DND-41 (cell line): ENCODE data around the gene CDHR3.

ENCODE experiments used
- ATAC-seq: fragments of 200-7000 bp; cut with Tn5 transposase; 3 replicates; pipeline ENCODE4 v1.9.1; 2021; ENCODE audit warnings: low read depth; ENCODE audit not compliant: insufficient read depth
- DNase-seq: peaks from one replicate; pipeline ENCODE4 v3.0.0-alpha.2; 2020
- H2AFZ ChIP-seq: 2 replicates; pipeline ENCODE4 v1.6.0; 2012; ENCODE audit warnings: low read depth, low read length
- H3K27ac ChIP-seq: 2 replicates; pipeline ENCODE4 v1.5.1; 2012; ENCODE audit warnings: low read length, inconsistent platforms
- H3K27me3 ChIP-seq: fragments of 200-600 bp; sonication (generic); 2 replicates; pipeline ENCODE4 v1.6.0; 2012; ENCODE audit warnings: low read length, mild to moderate bottlenecking, inconsistent platforms; ENCODE audit not compliant: insufficient read depth, poor library complexity
- H3K36me3 ChIP-seq: 2 replicates; pipeline ENCODE4 v1.5.1; 2012; ENCODE audit warnings: low read length, inconsistent platforms; ENCODE audit not compliant: insufficient read depth
- H3K4me1 ChIP-seq: 2 replicates; pipeline ENCODE4 v1.5.1; 2012; ENCODE audit warnings: mild to moderate bottlenecking, low read length; ENCODE audit not compliant: insufficient read depth
- H3K4me2 ChIP-seq: 2 replicates; pipeline ENCODE4 v1.6.0; 2012; ENCODE audit warnings: mild to moderate bottlenecking, moderate library complexity, low read length, inconsistent platforms; ENCODE audit not compliant: insufficient read depth
- H3K4me3 ChIP-seq, 2 experiments: fragments of 200-600 bp in 1 of 2; shearing (Covaris generic) in 1 of 2; 2 replicates each; pipeline ENCODE4 v1.5.1; 2012 to 2016; ENCODE audit warnings: inconsistent platforms in 2 of 2, low read length in 2 of 2, mild to moderate bottlenecking in 2 of 2, low read depth in 1 of 2, moderate library complexity in 1 of 2
- H3K79me2 ChIP-seq: 2 replicates; pipeline ENCODE4 v1.6.0; 2012; ENCODE audit warnings: low read length, inconsistent platforms; ENCODE audit not compliant: insufficient read depth
- H3K9ac ChIP-seq: 2 replicates; pipeline ENCODE4 v1.6.0; 2012; ENCODE audit warnings: low read depth, mild to moderate bottlenecking, inconsistent platforms, low read length, moderate library complexity
- H3K9me3 ChIP-seq: 2 replicates; pipeline ENCODE4 v1.5.1; 2012; ENCODE audit warnings: low read length, moderate library complexity, mild to moderate bottlenecking, inconsistent platforms; ENCODE audit not compliant: insufficient read depth, severe bottlenecking
- H4K20me1 ChIP-seq: 2 replicates; pipeline ENCODE4 v1.6.0; 2012; ENCODE audit warnings: low read length; ENCODE audit not compliant: insufficient read depth
- EZH2 ChIP-seq: IDR thresholded peaks from 3 replicates; pipeline ENCODE4 v1.6.1; 2012; ENCODE audit warnings: borderline replicate concordance, low read depth, mild to moderate bottlenecking, moderate library complexity, low read length, inconsistent platforms; ENCODE audit not compliant: severe bottlenecking
- TF ChIP-seq, protein P1 (sequence below): IDR thresholded peaks from 2 replicates; pipeline ENCODE4 v1.5.1; 2012; ENCODE audit warnings: borderline replicate concordance, low read length, moderate library complexity, mild to moderate bottlenecking; ENCODE audit not compliant: poor library complexity, severe bottlenecking; ENCODE audit errors: extremely low read depth

The CDHR3 gene

DNA sequence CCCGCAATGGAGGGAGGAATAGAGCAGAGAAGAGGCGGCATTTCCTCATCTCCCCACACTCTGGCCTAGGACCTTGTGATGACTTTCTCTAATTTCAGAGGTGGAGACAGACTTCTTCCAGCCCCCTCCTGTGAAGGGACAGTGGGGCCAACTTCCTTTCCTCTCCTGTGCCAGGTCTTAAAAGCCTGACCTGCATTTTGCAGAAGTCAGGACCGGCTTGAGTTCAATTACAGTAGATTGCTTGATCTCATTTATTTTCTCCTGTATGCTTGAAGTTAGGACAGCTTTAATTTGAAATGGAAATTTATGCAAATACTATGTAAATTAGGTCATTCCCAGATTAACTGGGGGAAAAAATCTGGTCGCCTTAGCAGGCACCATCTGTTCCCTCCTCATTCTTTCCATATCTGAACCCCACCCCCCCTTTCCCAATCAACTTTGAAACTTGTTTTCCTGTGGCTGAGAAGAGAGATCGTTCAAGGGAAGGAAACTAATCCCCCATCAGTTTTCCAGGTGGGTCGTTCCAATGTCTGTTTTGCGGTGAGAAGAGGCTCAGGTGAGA is 92.0 kb downstream of the CDHR3 start:
- no peak for DNase-seq
- H3K27me3 ChIP-seq, result peaks cover 25% of the 10 kb centered on the region
- TF ChIP-seq, protein P1, sequence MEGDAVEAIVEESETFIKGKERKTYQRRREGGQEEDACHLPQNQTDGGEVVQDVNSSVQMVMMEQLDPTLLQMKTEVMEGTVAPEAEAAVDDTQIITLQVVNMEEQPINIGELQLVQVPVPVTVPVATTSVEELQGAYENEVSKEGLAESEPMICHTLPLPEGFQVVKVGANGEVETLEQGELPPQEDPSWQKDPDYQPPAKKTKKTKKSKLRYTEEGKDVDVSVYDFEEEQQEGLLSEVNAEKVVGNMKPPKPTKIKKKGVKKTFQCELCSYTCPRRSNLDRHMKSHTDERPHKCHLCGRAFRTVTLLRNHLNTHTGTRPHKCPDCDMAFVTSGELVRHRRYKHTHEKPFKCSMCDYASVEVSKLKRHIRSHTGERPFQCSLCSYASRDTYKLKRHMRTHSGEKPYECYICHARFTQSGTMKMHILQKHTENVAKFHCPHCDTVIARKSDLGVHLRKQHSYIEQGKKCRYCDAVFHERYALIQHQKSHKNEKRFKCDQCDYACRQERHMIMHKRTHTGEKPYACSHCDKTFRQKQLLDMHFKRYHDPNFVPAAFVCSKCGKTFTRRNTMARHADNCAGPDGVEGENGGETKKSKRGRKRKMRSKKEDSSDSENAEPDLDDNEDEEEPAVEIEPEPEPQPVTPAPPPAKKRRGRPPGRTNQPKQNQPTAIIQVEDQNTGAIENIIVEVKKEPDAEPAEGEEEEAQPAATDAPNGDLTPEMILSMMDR, result no peak
- TF ChIP-seq EZH2, result no peak
- no peak overlapping the region for H3K9ac ChIP-seq
- H3K4me1 ChIP-seq, result peaks cover 28% of the 10 kb centered on the region
- no peak overlapping the region for H3K4me3 ChIP-seq
- H4K20me1 ChIP-seq, result no peaks in the 10 kb centered on the region
- H3K9me3 ChIP-seq, result peaks cover 3% of the 10 kb centered on the region
- no peak for ATAC-seq
- H3K4me2 ChIP-seq, result no peak overlapping the region
- no peaks in the 10 kb centered on the region for H3K36me3 ChIP-seq
- no peak overlapping the region for H2AFZ ChIP-seq
- no peak overlapping the region for H3K27ac ChIP-seq
- H3K79me2 ChIP-seq, result no peaks in the 10 kb centered on the region

DNA sequence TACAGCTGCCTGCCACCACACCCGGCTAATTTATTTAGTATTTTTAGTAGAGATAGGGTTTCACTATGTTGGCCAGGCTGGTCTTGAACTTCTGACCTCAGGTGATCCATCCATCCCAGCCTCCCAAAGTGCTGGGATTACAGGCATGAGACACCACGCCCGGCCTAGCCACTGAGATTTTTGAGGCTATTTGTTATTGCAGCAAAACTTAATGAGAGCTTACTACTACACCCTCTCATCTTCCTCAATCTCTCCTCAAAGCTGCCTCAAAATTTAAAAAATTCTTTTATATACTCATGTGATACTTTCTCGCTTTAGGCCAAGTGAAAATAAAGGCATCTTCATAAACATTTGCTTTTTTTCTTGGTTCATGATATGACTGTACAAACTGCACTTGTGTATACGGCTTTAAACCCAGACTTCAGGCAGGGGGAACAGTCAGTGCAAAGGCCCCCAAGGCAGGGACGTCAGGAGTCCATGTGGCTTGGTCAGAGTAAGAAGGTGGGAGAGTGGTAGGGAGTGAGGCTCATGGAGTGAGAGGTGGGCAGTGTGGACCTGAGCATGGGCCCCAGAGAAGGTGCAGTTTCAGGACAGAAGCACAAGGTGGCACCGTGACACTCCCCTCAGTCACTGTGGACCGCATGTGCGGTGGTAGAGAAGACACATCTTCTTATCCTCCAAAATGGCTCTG is 93.6 kb downstream of the CDHR3 start:
- DNase-seq (peak; percentile 80), ATAC-seq (peak; percentile 95)
- no peaks in the 10 kb centered on the region for H3K36me3 ChIP-seq
- H3K9ac ChIP-seq, result no peak overlapping the region
- H3K4me1 ChIP-seq, result peaks cover 28% of the 10 kb centered on the region
- TF ChIP-seq, protein P1, result peak; percentile 99
- TF ChIP-seq EZH2, result no peak
- H3K27me3 ChIP-seq, result peaks cover 15% of the 10 kb centered on the region
- H3K4me3 ChIP-seq, result no peak overlapping the region
- H3K4me2 ChIP-seq, result peak overlapping the region; percentile 45
- no peak overlapping the region for H3K27ac ChIP-seq
- H3K79me2 ChIP-seq, result no peaks in the 10 kb centered on the region
- peak overlapping the region; percentile 23; the same call in 1 of the 2 replicates for H2AFZ ChIP-seq
- no peaks in the 10 kb centered on the region for H3K9me3 ChIP-seq
- H4K20me1 ChIP-seq, result no peaks in the 10 kb centered on the region

DNA sequence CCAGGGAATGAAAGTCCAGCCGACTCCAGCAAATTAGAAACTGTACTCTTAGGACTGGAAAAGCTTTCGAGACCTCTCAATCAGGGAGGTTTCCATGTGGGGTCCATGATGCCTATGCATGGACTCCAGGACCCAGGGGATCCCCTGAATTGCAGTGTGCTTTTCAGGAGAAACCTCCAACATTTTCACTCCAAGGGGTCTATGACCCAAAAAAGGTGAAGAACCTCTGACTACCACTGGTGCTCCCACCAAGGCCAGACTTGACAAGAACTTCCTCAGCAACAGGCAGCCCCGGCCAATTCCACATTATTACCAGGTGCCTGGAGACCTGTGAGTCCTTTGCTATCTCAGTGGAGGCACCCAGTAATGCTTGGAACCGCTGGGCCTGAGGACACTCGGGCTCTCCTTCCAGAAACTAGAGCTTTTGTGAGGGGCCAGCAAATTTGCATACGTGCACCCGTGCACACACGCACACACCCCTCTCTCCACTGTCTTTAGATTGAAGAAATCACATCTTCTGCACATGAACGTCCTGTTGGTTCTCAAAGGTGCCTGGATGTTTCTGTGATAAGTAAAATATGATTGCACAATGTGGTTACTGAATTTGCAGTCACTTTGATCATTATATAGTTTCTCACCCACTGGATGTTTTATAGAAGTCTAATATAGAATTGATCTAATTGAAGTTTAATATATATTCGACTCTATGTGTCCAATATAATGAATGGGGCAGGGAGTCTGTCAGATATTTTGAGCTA is 94.3 kb downstream of the CDHR3 start:
- ATAC-seq, result no peak; the same call in 2 of the 3 replicates
- Histone ChIP-seq H2AFZ (peak overlapping the region; percentile 23), H3K4me3 (no peak overlapping the region), H3K79me2 (no peaks in the 10 kb centered on the region), H4K20me1 (no peaks in the 10 kb centered on the region), H3K4me1 (peaks cover 28% of the 10 kb centered on the region), H3K27me3 (peaks cover 12% of the 10 kb centered on the region), H3K9me3 (no peaks in the 10 kb centered on the region), H3K27ac (no peak overlapping the region), H3K4me2 (peak overlapping the region; percentile 45), H3K36me3 (no peaks in the 10 kb centered on the region), H3K9ac (no peak overlapping the region)
- TF ChIP-seq, protein P1, result no peak
- no peak for TF ChIP-seq EZH2
- DNase-seq, result no peak
